Peyer's patch (tissue), 4 donors: ENCODE results near the gene CASS4.

Experiments
- CTCF ChIP-seq, 6 experiments: fragments of 450-650 bp in 4 of 6; fragments of 200-600 bp in 2 of 6; sonication (generic) in 1 of 6; IDR thresholded peaks; one replicate each; pipeline ENCODE4 v1.5.1; 2017 to 2019; ENCODE audit warnings: antibody characterized with exemption in 6 of 6, mild to moderate bottlenecking in 3 of 6, moderate library complexity in 1 of 6
- POLR2A ChIP-seq, 2 donors: fragments of 450-650 bp; IDR thresholded peaks; one replicate each; pipeline ENCODE4 v1.5.1; 2017; ENCODE audit warnings: antibody characterized with exemption in 2 of 2, mild to moderate bottlenecking in 2 of 2, moderate library complexity in 2 of 2

- TF ChIP-seq CTCF (IDR thresholded peaks at IDR 0.05) = no peak
- TF ChIP-seq POLR2A (IDR thresholded peaks at IDR 0.05) = no peak
These were observed 57.0 kb downstream of the CASS4 start for GRCh38 chr20:56469077-56469449.
